Loucy (cell line): ENCODE measurements around the gene METTL13.

Experiments used
- H2AFZ ChIP-seq: fragments of 200-600 bp; sonication (generic); 2 replicates; pipeline ENCODE4 v1.6.0; 2016; ENCODE audit warnings: antibody characterized with exemption, mild to moderate bottlenecking, low read length, moderate library complexity
- H3F3A ChIP-seq: fragments of 200-600 bp; 2 replicates; pipeline ENCODE4 v1.6.0; 2016; ENCODE audit warnings: antibody characterized with exemption, low read depth, mild to moderate bottlenecking
- H3K27me3 ChIP-seq: fragments of 200-600 bp; sonication (generic); 2 replicates; pipeline ENCODE4 v1.6.1; 2014; ENCODE audit warnings: low read length, mild to moderate bottlenecking; ENCODE audit not compliant: insufficient read depth, poor library complexity, severe bottlenecking
- H3K36me3 ChIP-seq: fragments of 200-600 bp; sonication (generic); 2 replicates; pipeline ENCODE4 v1.6.1; 2016; ENCODE audit warnings: low read length; ENCODE audit not compliant: insufficient read depth
- H3K4me1 ChIP-seq: fragments of 200-600 bp; sonication (generic); 2 replicates; pipeline ENCODE4 v1.5.1; 2014; ENCODE audit warnings: low read length, mild to moderate bottlenecking; ENCODE audit not compliant: insufficient read depth, poor library complexity, severe bottlenecking
- H3K4me2 ChIP-seq: fragments of 200-600 bp; sonication (generic); 2 replicates; pipeline ENCODE4 v1.6.0; 2014; ENCODE audit warnings: antibody characterized with exemption, low read length, low read depth, mild to moderate bottlenecking; ENCODE audit not compliant: poor library complexity, severe bottlenecking
- H3K4me3 ChIP-seq: fragments of 200-600 bp; sonication (generic); 2 replicates; pipeline ENCODE4 v1.5.1; 2014; ENCODE audit warnings: low read length, mild to moderate bottlenecking, mixed read lengths; ENCODE audit not compliant: poor library complexity, severe bottlenecking
- H3K79me2 ChIP-seq: fragments of 200-600 bp; sonication (generic); 2 replicates; pipeline ENCODE4 v1.6.1; 2014; ENCODE audit warnings: low read length; ENCODE audit not compliant: insufficient read depth
- H3K9ac ChIP-seq: fragments of 200-600 bp; sonication (generic); 2 replicates; pipeline ENCODE4 v1.6.0; 2014; ENCODE audit warnings: mild to moderate bottlenecking, low read depth, low read length, moderate library complexity; ENCODE audit not compliant: poor library complexity, severe bottlenecking
- H3K9me2 ChIP-seq: fragments of 200-600 bp; sonication (generic); replicated peaks from 2 replicates; pipeline ENCODE4 v1.6.1; 2016; ENCODE audit warnings: low read depth, low read length, mixed read lengths
- H3K9me3 ChIP-seq: fragments of 200-600 bp; sonication (generic); 2 replicates; pipeline ENCODE4 v1.6.1; 2014; ENCODE audit warnings: mild to moderate bottlenecking, antibody characterized with exemption, low read length, low read depth; ENCODE audit not compliant: insufficient read depth
- H4K20me1 ChIP-seq: fragments of 200-600 bp; sonication (generic); 2 replicates; pipeline ENCODE4 v1.6.0; 2014; ENCODE audit warnings: antibody characterized with exemption, low read length, mild to moderate bottlenecking; ENCODE audit not compliant: insufficient read depth, poor library complexity, severe bottlenecking
- EZH2phosphoT487 ChIP-seq: fragments of 200-600 bp; IDR thresholded peaks from 2 replicates; pipeline ENCODE4 v1.6.1; 2018; ENCODE audit warnings: antibody characterized with exemption, mild to moderate bottlenecking, moderate library complexity, borderline replicate concordance
- TF ChIP-seq, protein P1 (sequence below): fragments of 200-600 bp; sonication (generic); conservative IDR thresholded peaks from 2 replicates; pipeline ENCODE4 v1.5.1; 2014; ENCODE audit warnings: mild to moderate bottlenecking, antibody characterized with exemption, low read length

METTL13 gene

DNA sequence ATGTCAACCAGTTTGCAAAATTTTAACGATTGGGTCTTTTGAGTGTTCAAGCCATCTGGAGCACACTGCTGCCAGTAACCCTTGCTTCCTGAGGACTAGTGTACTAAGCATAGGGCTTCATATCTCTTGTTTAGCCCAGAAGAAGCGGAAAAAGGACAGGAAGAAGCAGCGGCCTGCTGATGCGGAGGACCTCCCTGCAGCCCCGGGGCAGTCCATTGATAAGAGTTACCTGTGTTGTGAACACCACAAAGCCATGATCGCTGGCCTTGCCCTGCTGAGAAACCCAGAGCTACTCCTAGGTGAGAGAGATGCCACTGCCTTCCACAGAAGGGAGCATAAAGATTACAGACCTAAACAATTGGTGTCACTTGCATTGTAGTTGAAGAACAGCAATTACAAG, 8.9 kb downstream of the METTL13 start:
- no peaks in the 10 kb centered on the region for H3F3A ChIP-seq
- H3K4me2 ChIP-seq: no peak overlapping the region
- no peak overlapping the region for H3K4me3 ChIP-seq
- no peak overlapping the region for H3K9ac ChIP-seq
- no peaks in the 10 kb centered on the region for H3K9me2 ChIP-seq
- H3K9me3 ChIP-seq: no peaks in the 10 kb centered on the region
- no peaks in the 10 kb centered on the region for H3K27me3 ChIP-seq
- TF ChIP-seq, protein P1, sequence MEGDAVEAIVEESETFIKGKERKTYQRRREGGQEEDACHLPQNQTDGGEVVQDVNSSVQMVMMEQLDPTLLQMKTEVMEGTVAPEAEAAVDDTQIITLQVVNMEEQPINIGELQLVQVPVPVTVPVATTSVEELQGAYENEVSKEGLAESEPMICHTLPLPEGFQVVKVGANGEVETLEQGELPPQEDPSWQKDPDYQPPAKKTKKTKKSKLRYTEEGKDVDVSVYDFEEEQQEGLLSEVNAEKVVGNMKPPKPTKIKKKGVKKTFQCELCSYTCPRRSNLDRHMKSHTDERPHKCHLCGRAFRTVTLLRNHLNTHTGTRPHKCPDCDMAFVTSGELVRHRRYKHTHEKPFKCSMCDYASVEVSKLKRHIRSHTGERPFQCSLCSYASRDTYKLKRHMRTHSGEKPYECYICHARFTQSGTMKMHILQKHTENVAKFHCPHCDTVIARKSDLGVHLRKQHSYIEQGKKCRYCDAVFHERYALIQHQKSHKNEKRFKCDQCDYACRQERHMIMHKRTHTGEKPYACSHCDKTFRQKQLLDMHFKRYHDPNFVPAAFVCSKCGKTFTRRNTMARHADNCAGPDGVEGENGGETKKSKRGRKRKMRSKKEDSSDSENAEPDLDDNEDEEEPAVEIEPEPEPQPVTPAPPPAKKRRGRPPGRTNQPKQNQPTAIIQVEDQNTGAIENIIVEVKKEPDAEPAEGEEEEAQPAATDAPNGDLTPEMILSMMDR: no peak
- TF ChIP-seq EZH2phosphoT487: no peak
- H3K4me1 ChIP-seq: peaks cover 21% of the 10 kb centered on the region
- H3K79me2 ChIP-seq: peaks cover 34% of the 10 kb centered on the region; the same call in 1 of the 2 replicates
- H4K20me1 ChIP-seq: peaks cover 6% of the 10 kb centered on the region
- no peak overlapping the region for H2AFZ ChIP-seq
- H3K36me3 ChIP-seq: peaks cover 96% of the 10 kb centered on the region; the same call in 1 of the 2 replicates

DNA sequence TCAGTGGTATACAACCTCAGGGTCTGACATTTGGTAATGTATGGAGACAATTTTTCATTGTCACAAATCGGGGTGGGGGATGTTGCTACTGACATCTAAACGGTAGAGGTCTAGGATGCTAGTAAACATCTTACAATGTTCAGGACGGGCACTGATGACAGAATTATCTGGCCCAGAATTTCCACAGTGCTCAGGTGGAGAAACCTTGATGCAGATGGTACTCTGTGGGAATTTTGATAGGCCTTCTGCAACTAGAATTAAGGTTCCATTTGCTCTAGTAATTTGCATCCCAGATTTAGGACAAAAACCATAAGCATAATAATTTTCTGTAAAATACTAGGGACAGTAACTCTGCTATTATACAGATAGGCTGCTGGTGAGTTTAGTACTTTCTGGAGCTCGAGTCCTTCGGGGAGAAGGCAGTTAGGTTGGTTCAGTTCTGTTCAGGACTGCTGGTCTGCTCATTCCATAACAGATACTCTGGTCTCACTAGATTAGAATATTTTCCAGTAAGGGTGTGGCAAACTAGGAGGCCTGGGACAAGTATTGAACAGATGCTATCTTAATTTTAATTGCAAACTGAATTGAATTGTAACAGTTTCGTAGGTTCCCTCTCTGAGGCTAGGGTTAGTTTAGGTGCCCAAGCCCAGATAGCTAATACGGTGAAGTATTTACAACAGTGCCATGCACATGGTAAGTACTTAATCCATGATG, 11.4 kb downstream of the METTL13 start:
- Histone ChIP-seq H3K9ac (no peak overlapping the region), H3F3A (no peaks in the 10 kb centered on the region), H3K4me3 (no peak overlapping the region), H3K9me2 (no peaks in the 10 kb centered on the region), H3K27me3 (no peaks in the 10 kb centered on the region), H3K4me2 (no peak overlapping the region), H4K20me1 (no peaks in the 10 kb centered on the region), H3K36me3 (peaks cover 95% of the 10 kb centered on the region; the same call in 1 of the 2 replicates), H2AFZ (no peak overlapping the region), H3K79me2 (peaks cover 10% of the 10 kb centered on the region; the same call in 1 of the 2 replicates), H3K4me1 (peaks cover 9% of the 10 kb centered on the region), H3K9me3 (no peaks in the 10 kb centered on the region)
- TF ChIP-seq, protein P1: no peak
- TF ChIP-seq EZH2phosphoT487: no peak

GRCh38 chr1:171793636-171794035, 12.2 kb downstream of the METTL13 start:
- Histone ChIP-seq H3K4me2 (no peak overlapping the region), H3K9ac (no peak overlapping the region), H3K9me3 (no peaks in the 10 kb centered on the region), H3K79me2 (peaks cover 7% of the 10 kb centered on the region; the same call in 1 of the 2 replicates), H2AFZ (no peak overlapping the region), H3K27me3 (no peaks in the 10 kb centered on the region), H3K4me3 (no peak overlapping the region), H3F3A (no peaks in the 10 kb centered on the region), H4K20me1 (no peaks in the 10 kb centered on the region), H3K9me2 (no peaks in the 10 kb centered on the region), H3K36me3 (peaks cover 94% of the 10 kb centered on the region; the same call in 1 of the 2 replicates), H3K4me1 (peaks cover 9% of the 10 kb centered on the region)
- no peak for TF ChIP-seq EZH2phosphoT487
- TF ChIP-seq, protein P1: no peak
